RPMI8226 (cell line): ENCODE results near the gene MDC1.

Experiments
- DNase-seq: peaks from one replicate; pipeline ENCODE4 v3.0.0-alpha.2; 2015

Gene MDC1

GRCh38 chr6:30747902-30748769, 31.1 kb upstream of the MDC1 start:
- DNase-seq = no peak

DNA sequence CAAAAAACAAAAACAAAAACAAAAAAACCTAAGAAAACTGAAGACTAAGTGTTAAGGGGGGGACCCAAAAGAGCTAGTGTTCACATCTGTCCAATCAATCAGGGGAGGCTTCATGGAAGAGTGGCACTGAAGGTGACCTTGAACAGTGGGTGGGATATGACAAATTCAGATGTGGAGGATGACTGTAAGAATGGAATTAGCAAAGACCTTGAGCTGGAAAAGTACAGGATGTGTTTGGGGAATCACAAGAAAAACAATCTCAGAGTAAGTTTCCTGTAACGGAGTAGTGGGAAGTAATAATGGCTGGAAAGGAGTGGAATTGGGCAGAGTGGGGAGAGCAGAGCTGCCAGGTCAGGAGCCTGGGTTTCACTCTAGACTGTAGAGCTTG, 30.2 kb upstream of the MDC1 start:
- DNase-seq = no peak

- DNase-seq = peak; percentile 87
Measured at GRCh38 chr6:30744054-30744805, 27.1 kb upstream of the MDC1 start, which contains the start of gene IER3. Gene IER3 (minus strand): TSS chr6:30744547. CDS start chr6:30744518, 29 bp downstream.

- DNase-seq = peak; percentile 42
Measured at GRCh38 chr6:30743099-30744053, 26.3 kb upstream of the MDC1 start.

GRCh38 chr6:30742316-30743098, 25.4 kb upstream of the MDC1 start, which contains the start of gene FLOT1:
Gene FLOT1 (minus strand): TSS chr6:30742687. CDS start chr6:30742189, 498 bp downstream.
- peak; percentile 99 for DNase-seq

GRCh38 chr6:30741789-30742315, 24.8 kb upstream of the MDC1 start:
- no peak for DNase-seq

DNA sequence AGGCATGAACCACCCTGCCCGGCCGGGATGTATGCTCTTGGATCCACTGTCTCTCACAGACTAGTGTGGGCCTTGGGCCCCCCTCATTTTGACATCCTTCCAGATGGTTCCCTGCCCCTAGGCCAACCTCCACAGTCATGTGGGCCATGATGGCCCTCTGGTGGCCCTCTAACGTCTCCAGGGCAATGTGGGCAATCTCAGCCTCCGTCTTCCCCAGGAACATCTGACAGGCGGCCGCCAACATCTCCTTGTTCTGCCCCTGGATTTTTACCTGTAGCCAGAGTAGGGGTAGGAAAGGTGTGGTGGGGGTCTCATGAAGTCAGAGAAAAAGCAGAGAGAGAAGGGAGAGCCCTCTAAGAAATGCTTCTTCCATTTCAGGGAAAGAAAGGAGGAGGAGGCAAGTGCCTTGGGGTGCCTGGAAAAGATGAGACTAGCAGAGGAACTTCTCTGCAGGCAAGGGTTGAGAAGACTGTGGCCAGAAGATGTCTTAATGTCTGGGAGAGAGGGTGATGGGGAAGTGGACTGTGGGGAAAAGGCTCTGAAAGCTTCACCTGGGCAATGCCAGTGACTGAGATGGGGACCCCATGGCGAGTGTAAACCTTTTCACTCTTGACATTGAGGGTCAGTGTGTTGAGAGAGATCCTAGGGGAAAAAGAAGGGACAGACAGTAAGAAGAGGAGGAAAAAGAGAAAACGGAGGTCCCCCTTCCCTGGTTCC, 24.1 kb upstream of the MDC1 start:
- no peak for DNase-seq

- no peak for DNase-seq
Measured at GRCh38 chr6:30740540-30740870, 23.4 kb upstream of the MDC1 start.

DNA sequence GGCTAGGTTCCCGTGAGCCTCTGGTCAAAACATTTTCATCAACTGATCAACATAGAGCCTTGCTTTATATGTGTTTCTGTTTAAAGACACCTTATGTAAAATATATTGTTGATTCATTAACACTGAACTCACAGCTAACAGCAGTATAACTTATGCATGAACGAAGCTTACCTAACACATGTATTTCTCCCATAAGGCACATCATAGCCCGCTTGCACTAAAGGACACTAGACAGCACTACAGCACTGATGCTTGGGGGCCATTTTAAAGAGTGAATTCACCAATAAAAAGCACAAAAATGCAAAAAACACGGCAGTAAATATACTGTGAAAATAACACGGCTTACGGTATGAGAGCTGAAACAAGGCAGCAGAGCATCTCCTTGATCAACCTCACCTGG, 21.5 kb upstream of the MDC1 start:
- DNase-seq = no peak

- DNase-seq = no peak
Measured at GRCh38 chr6:30735668-30736314, 18.7 kb upstream of the MDC1 start.

DNA sequence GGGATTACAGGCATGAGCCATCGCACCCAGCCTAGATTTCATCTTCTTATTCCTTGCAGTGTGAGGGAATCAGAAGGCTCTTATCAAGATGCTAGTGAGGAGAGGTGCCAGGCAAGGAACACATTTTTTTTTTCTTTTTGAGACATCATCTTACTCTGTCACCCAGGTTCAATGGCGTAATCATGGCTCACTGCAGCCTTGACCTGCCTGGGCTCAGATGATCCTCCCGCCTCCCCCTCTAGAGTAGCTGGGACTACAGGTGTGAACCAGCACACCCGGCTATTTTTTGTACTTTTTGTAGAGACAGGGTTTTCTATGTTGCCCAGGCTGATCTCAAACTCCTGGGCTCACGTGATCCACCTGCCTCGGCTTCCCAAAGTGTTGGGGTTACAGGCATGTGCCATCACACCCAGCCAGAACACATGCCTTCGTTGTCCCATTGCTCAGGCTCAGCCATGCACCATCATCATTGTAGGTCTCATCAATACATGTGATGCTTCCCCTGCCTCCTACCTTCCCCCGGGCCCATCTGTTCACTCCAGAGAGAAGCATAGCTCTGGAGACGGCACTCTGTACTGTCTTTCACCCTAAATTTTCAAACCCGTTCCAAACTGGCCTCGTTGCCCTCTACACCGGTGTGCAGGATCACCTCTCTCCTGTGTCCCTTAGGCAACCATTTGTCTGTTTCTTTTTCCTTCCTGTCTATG, 15.3 kb upstream of the MDC1 start:
- no peak for DNase-seq

- peak; percentile 93 for DNase-seq
Measured at GRCh38 chr6:30730601-30731435, 13.7 kb upstream of the MDC1 start.

- DNase-seq = no peak
Measured at GRCh38 chr6:30727920-30728553, 11.0 kb upstream of the MDC1 start.

DNA sequence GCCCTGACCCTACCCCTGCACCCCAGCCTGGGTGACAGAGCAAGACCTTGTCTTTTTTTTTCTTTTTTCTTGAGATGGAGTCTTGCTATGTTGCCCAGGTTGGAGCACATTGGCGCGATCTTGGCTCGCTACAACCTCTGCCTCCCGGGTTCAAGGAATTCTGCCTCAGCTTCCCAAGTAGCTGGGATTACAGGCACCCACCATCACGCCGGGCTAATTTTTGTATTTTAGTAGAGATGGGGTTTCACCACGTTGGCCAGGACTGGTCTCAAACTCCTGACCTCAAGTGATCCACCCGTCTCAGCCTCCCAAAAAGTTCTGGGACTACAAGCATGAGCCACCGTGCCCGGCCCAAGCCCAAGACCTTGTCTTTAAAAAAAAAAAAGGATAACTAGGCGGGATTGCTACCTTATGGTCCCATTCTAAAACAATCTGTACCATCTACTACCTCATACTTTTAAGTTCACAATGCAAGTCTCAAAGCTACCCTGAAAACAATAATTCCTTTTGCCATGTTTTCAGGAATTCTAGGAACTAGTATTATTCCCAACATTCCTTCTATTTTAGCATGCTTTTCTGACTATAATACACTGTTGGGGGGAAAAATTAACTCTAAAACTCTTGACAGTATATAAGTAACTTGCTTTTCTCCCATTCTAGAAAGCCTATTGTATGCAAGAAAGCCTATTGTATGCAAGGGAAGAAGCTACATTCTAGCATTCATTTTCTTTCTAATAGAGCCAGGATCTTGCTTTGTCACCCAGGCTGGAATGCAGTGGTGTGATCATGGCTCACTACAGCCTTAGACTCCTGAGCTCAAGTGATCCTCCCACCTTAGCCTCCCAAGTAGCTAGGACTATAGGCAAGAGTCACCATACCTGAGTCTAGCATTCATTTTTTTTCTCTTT, 9.7 kb upstream of the MDC1 start:
- no peak for DNase-seq

- DNase-seq = no peak
Measured at GRCh38 chr6:30725713-30726505, 8.8 kb upstream of the MDC1 start.

DNA sequence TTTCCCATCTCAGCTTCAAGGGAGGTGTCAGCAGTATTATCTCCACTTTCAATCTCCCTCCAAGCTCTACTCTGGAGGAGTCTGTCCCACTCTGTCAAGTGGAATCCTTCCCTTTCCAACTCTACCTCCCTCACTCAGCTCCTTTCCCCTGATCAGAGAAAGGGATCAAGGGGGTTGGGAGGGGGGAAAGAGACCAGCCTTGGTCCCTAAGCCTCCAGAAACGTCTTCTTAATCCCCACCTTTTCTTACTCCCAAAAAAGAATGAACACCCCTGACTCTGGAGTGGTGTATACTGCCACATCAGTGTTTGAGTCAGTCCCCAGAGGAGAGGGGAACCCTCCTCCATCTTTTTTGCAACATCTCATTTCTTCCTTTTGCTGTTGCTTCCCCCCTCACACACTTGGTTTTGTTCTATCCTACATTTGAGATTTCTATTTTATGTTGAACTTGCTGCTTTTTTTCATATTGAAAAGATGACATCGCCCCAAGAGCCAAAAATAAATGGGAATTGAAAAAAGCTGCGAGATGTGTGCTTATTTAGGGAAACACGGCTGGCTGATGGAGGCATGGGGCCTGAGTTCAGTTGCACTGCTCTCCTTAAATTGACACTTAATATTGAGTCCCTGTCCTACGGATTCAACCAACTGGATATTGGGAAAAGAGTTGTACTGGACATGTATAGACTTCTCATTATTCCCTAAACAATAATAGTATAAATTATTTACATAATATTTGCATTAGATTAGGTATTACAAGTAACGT, 8.0 kb upstream of the MDC1 start:
- no peak for DNase-seq
